Panc1 (cell line): ENCODE data around the gene SLC30A1. TPM values are rescaled to one million over a fixed set of nuclear protein-coding genes. Genes with fewer than 3 reads are reported as not detected.

Experiments
- ATAC-seq: fragments of 200-7000 bp; cut with Tn5 transposase; 2 replicates; pipeline ENCODE4 v1.9.1; 2020; ENCODE audit warnings: mild to moderate bottlenecking, moderate library complexity
- BruUV-seq: library from RNA; stranded (reverse); fragments of 400-500 nt; replicated peaks from 2 replicates; lab custom pipeline; 2021; lab: Mats Ljungman, UMichigan
- CTCF ChIA-PET: fragments of 300-600 bp; sonication (Branson Sonifier 250); formaldehyde crosslinking; loops from one replicate; lab custom pipeline; 2022; ENCODE audit warnings: antibody characterized with exemption; lab: Charles Lee
- POLR2A ChIA-PET: fragments of 300-600 bp; sonication (Branson Sonifier 250); formaldehyde crosslinking; loops from one replicate; lab custom pipeline; 2022; ENCODE audit warnings: antibody characterized with exemption; lab: Charles Lee
- DNase-seq: peaks from one replicate; pipeline ENCODE4 v3.0.0-alpha.2; 2010; ENCODE audit warnings: low read depth, low spot score
- H3K27ac ChIP-seq: 2 replicates; pipeline ENCODE4 v1.5.1; 2011; ENCODE audit warnings: mild to moderate bottlenecking, low read length, inconsistent platforms
- H3K27me3 ChIP-seq: fragments of 200-500 bp; sonication (Bioruptor generic); 2 replicates; pipeline ENCODE4 v1.6.0; 2014; ENCODE audit warnings: low read length, inconsistent platforms; ENCODE audit not compliant: control insufficient read depth, insufficient read depth
- H3K36me3 ChIP-seq: fragments of 200-500 bp; sonication (Bioruptor generic); 2 replicates; pipeline ENCODE4 v1.5.1; 2014; ENCODE audit warnings: inconsistent platforms, mild to moderate bottlenecking, low read length, moderate library complexity; ENCODE audit not compliant: control insufficient read depth, insufficient read depth
- H3K4me1 ChIP-seq: 2 replicates; pipeline ENCODE4 v1.5.1; 2011; ENCODE audit warnings: inconsistent platforms, mild to moderate bottlenecking, low read length, moderate library complexity; ENCODE audit not compliant: control insufficient read depth, insufficient read depth
- H3K4me3 ChIP-seq, 2 experiments: 2 replicates each; pipeline ENCODE4 v1.5.1; 2011 to 2012; ENCODE audit warnings: low read depth in 2 of 2, low read length in 2 of 2, mild to moderate bottlenecking in 2 of 2, inconsistent platforms in 1 of 2, moderate library complexity in 1 of 2
- H3K9me3 ChIP-seq: fragments of 200-500 bp; sonication (Bioruptor generic); 2 replicates; pipeline ENCODE4 v1.5.1; 2014; ENCODE audit warnings: low read depth, mild to moderate bottlenecking, inconsistent platforms, low read length, moderate library complexity; ENCODE audit not compliant: control insufficient read depth, insufficient read depth
- POLR2AphosphoS5 ChIP-seq: IDR thresholded peaks from 2 replicates; pipeline ENCODE4 v1.6.1; 2012; ENCODE audit warnings: mild to moderate bottlenecking, low read depth, low read length, moderate library complexity
- SIN3A ChIP-seq: IDR thresholded peaks from 2 replicates; pipeline ENCODE4 v1.6.1; 2012; ENCODE audit warnings: low read depth, mild to moderate bottlenecking, low read length, moderate library complexity, borderline replicate concordance; ENCODE audit not compliant: insufficient read depth
- TCF7L2 ChIP-seq: IDR thresholded peaks from 2 replicates; pipeline ENCODE4 v1.6.1; 2011; ENCODE audit warnings: mild to moderate bottlenecking, low read depth, low read length, inconsistent platforms
- in situ Hi-C: cut with HindIII; loops from 2 replicates; pipeline ENCODE4 v1.10.0; 2016; ENCODE audit warnings: low sequenced_read_pairs, low pct_unique_long_range_greater_than_20kb
- intact Hi-C: fragments of 100-400 bp; cut with micrococcal nuclease; formaldehyde crosslinking; loops from one replicate; pipeline ENCODE4 v1.10.0; 2022; ENCODE audit not compliant: unreplicated experiment
- total RNA-seq: library from RNA; stranded (reverse); gene quantifications from one replicate; pipeline ENCODE4 v1.2.1, GENCODE V29; 2021; ENCODE audit not compliant: unreplicated experiment
- TF ChIP-seq, protein P1 (sequence below), 2 experiments: IDR thresholded peaks; 2 replicates each; pipeline ENCODE4 v1.6.1; 2011 to 2012; ENCODE audit warnings: low read depth in 2 of 2, control low read depth in 1 of 2, low read length in 1 of 2, mild to moderate bottlenecking in 1 of 2, moderate library complexity in 1 of 2; ENCODE audit not compliant: insufficient read depth in 1 of 2
- TF ChIP-seq, protein P2 (sequence below): fragments of 450-650 bp; IDR thresholded peaks from 2 replicates; pipeline ENCODE4 v1.5.1; 2017; ENCODE audit warnings: mild to moderate bottlenecking

The SLC30A1 gene
- total RNA-seq, 1 experiment from 2014 or later: 34.5 TPM

DNA sequence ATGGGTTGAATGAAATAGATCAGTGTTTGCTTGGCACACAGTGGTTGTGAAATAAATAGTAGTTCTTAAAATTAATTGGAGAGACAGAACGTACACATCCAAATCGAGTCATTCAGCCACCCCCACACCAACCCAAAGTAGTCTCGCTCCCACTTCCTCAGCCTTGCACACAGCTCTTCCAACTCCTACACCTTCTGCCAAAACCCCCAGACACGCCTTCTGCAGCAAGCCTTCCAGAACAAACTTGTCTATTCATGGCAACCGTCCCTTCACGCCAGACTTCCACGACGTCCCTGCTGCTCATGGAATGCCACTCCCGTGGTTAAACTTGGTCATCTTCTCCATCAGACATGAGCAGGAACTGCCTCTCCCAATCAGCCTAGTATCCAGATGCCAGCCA is 49.5 kb downstream of the SLC30A1 start:
- in situ Hi-C loops: no loop called here
- intact Hi-C loops: no loop called here

DNA sequence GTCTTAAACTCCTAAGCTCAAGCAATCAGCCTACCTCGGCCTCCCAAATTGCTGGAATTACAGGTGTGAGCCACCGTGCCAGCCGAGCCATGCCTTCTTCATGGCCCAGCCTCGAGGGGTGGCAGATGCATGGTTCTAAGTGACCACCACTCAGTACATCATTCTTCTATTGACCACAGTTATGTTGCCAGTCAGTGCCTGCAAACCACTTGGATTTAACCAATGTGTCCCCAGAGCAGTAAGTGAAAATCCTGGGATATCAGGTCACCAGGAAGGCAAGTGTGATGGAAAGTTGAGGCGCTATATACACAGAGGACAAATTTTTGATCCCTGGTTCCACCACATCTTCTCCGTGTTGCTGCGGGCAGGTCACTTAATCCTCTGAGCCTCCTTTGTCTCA is 50.0 kb downstream of the SLC30A1 start:
- in situ Hi-C loops: no loop called here
- no peaks in the 10 kb centered on the region for H3K4me1 ChIP-seq
- intact Hi-C loops: no loop called here
- DNase-seq: no peak
- no TSS peak for BruUV-seq
- POLR2A ChIA-PET: no interaction called here
- H3K36me3 ChIP-seq: no peaks in the 10 kb centered on the region
- no peaks in the 10 kb centered on the region for H3K27me3 ChIP-seq
- H3K4me3 ChIP-seq: no peak overlapping the region
- ATAC-seq: no peak
- no peaks in the 10 kb centered on the region for H3K9me3 ChIP-seq
- no peak overlapping the region for H3K27ac ChIP-seq
- no peak for TF ChIP-seq POLR2AphosphoS5
- TF ChIP-seq, protein P1, sequence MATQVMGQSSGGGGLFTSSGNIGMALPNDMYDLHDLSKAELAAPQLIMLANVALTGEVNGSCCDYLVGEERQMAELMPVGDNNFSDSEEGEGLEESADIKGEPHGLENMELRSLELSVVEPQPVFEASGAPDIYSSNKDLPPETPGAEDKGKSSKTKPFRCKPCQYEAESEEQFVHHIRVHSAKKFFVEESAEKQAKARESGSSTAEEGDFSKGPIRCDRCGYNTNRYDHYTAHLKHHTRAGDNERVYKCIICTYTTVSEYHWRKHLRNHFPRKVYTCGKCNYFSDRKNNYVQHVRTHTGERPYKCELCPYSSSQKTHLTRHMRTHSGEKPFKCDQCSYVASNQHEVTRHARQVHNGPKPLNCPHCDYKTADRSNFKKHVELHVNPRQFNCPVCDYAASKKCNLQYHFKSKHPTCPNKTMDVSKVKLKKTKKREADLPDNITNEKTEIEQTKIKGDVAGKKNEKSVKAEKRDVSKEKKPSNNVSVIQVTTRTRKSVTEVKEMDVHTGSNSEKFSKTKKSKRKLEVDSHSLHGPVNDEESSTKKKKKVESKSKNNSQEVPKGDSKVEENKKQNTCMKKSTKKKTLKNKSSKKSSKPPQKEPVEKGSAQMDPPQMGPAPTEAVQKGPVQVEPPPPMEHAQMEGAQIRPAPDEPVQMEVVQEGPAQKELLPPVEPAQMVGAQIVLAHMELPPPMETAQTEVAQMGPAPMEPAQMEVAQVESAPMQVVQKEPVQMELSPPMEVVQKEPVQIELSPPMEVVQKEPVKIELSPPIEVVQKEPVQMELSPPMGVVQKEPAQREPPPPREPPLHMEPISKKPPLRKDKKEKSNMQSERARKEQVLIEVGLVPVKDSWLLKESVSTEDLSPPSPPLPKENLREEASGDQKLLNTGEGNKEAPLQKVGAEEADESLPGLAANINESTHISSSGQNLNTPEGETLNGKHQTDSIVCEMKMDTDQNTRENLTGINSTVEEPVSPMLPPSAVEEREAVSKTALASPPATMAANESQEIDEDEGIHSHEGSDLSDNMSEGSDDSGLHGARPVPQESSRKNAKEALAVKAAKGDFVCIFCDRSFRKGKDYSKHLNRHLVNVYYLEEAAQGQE (IDR thresholded peaks at IDR 0.05; ENCODE audit: insufficient read depth in 1 of 2, low read depth in 2 of 2, low read length in 1 of 2): no peak
- TF ChIP-seq, protein P2, sequence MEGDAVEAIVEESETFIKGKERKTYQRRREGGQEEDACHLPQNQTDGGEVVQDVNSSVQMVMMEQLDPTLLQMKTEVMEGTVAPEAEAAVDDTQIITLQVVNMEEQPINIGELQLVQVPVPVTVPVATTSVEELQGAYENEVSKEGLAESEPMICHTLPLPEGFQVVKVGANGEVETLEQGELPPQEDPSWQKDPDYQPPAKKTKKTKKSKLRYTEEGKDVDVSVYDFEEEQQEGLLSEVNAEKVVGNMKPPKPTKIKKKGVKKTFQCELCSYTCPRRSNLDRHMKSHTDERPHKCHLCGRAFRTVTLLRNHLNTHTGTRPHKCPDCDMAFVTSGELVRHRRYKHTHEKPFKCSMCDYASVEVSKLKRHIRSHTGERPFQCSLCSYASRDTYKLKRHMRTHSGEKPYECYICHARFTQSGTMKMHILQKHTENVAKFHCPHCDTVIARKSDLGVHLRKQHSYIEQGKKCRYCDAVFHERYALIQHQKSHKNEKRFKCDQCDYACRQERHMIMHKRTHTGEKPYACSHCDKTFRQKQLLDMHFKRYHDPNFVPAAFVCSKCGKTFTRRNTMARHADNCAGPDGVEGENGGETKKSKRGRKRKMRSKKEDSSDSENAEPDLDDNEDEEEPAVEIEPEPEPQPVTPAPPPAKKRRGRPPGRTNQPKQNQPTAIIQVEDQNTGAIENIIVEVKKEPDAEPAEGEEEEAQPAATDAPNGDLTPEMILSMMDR: no peak
- TF ChIP-seq TCF7L2: no peak
- no peak for TF ChIP-seq SIN3A
- CTCF ChIA-PET: no interaction called here

More for the DNA sequence above, 49.5 kb downstream of the SLC30A1 start:
- Histone ChIP-seq H3K27me3 (no peaks in the 10 kb centered on the region), H3K9me3 (no peaks in the 10 kb centered on the region), H3K4me1 (no peaks in the 10 kb centered on the region), H3K4me3 (no peak overlapping the region), H3K36me3 (no peaks in the 10 kb centered on the region), H3K27ac (no peak overlapping the region)
- ATAC-seq (no peak), DNase-seq (no peak)
- POLR2A ChIA-PET: no interaction called here
- TF ChIP-seq, protein P2: no peak
- no peak for TF ChIP-seq TCF7L2
- TF ChIP-seq SIN3A: no peak
- TF ChIP-seq, protein P1 (IDR thresholded peaks at IDR 0.05; ENCODE audit: insufficient read depth in 1 of 2, low read depth in 2 of 2, low read length in 1 of 2): no peak
- TF ChIP-seq POLR2AphosphoS5: no peak
- CTCF ChIA-PET: no interaction called here
- BruUV-seq: no TSS peak
